Left kidney (tissue), 2 donors: ENCODE results near the gene VPS37B. TPM values are rescaled to one million over a fixed set of nuclear protein-coding genes. Genes with fewer than 3 reads are reported as not detected.
"Not testable (repeated sequence)": the region's sequence is repeated elsewhere in the genome, so short reads cannot be mapped to it uniquely, and the experiment has no call there.

Experiments used
- DNase-seq: peaks from one replicate; pipeline ENCODE4 v3.0.0-alpha.2; 2013
- polyA plus RNA-seq: library from polyadenylated mRNA; unstranded; fragments of 120-200 nt; gene quantifications from one replicate; pipeline ENCODE4 v1.2.1, GENCODE V29; 2013; ENCODE audit not compliant: insufficient read length

VPS37B gene
- polyA plus RNA-seq, 1 donor, result 23.3 TPM

GRCh38 chr12:122884091-122884826 is 11.7 kb downstream of the VPS37B start:
- no peak for DNase-seq

DNA sequence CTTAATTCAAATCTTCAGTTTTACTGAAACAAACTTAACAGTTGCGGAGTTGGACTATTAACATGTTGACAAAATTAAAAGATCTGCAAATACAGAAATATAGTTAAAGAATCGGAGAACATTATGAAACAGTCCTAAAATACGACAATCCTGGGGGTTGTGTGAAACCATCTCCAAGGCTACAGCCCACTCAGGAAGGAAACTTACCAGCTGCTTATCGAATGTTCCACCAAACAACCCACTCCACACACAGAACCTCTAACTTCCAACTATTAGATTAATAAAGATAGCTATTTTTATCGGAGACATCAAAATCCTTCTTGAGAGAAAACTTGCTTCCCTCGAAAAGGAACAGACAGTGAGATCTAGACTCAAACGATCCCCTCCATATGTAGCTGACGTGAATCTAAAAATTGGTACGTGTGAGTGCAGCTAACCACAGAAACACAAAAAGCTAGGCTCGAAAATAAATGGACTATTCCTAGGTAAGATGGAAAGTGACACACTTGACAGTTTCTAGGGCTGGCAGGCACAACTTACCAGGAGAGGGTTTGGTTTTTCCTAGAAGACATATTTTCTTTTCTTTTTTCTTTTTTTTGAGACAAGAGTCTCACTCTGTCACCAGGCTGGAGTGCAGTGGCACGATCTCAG is 12.9 kb downstream of the VPS37B start:
- DNase-seq, result no peak

DNA sequence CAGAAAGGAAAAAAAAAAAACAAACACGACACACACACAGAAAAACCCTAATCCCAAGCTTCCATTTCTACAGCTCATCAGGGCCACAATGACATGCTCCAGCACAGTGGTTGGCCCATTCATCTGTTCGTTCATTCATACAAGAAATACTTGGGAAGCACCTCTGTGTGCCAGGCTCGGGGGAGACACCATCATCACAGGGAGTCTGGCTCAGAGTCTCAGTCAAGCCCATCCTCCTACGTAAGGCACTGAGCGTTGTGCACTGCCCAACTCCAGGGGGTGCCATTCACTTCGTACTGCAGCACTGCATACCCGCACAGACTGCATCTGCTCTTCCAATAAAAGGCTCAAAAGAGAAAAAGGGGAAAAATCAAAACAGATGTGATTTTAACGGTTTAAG is 15.3 kb downstream of the VPS37B start:
- DNase-seq, result no peak

- no peak for DNase-seq
Observed at GRCh38 chr12:122880155-122880667, 15.7 kb downstream of the VPS37B start.

- no peak for DNase-seq
Observed at GRCh38 chr12:122878780-122879612, 16.9 kb downstream of the VPS37B start.

GRCh38 chr12:122876731-122877130 is 19.2 kb downstream of the VPS37B start:
- DNase-seq, result no peak

- not testable (repeated sequence) for DNase-seq
Observed at GRCh38 chr12:122876281-122876680, 19.6 kb downstream of the VPS37B start.

DNA sequence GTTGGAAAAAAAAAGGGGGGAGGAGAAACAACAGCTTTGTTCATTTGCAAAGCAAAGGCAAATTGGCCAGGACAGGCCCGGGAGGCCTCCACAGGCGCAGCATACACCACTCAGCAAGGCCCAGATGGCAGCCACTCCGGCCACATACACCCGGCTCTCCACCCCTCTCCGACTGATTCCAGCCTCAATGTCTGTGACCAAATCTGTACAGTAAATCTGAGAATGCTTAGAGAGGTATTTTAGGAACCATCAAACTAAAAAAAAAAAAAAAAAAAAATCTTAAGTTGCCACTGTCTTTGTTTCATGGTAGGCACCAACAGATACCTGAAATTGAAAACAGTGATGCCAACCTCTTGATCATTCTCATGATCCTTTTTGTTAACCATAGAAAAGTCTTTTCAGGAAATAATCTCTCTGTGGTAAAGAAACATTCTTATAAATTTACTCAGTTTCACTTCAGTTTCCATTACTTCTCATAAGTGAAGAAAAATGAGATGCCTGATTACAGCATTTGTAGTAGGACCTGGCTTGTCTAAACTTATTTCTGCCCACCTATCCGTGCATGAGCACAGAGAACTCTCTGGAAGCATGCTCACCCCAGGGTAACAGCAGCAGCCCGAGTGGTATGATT is 20.2 kb downstream of the VPS37B start:
- no peak for DNase-seq

DNA sequence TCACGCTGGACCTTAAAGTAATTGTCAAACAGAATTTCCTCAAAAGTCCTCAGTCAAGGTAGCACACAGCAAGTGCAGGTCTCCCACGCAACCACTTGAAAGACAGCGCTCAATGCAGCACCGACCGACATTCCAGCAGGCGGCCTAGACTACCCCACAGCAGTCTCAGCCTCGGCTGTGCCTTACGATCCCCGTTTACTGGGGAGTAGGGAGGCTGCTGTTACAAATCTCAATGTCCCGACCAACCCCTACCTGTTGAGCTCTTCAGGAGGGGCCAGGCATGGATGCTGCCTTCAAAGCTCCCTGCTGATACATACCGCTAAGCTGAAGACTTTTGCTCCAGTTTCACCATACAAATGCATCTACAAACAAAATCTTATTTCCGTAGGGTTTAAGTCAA is 21.8 kb downstream of the VPS37B start:
- no peak for DNase-seq

GRCh38 chr12:122873540-122873939 is 22.4 kb downstream of the VPS37B start:
- DNase-seq, result no peak

DNA sequence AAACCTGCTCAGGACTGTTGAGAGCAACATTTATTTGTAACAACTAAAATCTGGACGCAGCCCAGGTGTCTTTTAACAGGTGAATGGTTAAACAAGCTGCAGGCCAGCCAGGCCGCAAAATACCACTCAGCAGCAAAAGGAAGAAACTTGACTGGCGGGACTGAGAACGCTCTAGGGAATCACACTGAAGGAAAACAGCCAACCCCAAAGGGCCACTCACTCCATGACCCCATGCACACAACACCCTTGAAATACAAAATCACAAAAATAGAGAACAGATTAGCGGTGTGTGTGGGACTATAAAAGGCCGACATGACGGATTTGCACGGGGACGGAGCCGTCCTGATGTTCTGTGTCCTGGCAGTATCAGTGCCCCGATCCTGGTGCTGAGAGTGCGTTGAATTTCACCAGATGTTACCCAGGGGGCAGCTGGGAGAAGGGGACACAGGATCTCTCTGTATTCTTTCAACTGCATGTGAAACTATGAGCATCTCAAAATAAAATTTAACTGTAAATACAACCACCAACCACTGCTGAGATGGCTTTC is 23.0 kb downstream of the VPS37B start:
- no peak for DNase-seq

DNA sequence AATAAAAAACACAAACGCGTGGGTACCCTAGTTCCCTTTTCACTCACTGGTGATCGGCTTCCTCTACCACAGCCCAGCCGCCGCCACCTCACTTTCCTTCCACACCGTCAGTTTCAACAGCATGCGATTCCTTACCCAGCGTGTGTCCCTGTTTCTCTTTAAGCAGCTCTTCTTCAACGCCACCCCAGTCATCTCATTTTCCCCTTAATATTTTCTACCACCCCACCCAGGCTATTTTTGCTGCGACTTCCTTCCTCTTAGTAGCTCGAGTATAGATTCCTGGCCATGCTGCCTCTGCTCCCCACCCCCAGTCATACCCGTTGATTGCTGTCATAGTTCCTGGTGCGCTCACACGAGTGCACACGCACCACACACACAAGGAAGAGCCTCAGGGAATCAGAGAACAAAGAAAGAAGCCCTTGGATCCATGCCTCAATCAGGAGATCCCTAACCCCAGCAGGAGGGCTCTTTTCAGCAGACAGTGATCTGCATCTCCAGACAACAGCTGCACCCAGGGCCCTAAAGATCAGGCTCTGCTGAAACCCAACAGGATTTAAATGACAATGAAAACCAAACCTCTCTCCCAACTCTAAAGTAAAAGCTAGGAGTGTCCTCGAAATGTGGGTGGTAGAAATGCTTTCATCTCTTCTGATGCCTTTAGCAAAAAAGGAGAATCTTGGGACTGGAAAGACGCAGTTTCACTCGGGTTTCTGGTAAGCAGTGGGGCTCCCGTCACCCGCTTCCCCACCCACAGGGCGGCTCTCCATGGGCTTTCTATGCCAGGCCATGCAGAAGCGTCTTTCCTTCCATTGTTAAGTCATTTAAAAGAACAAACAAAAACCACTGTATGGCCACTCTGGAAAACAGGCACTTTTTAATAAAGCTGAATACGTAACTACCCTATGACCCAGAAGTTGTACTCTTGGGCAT is 23.8 kb downstream of the VPS37B start:
- no peak for DNase-seq

DNA sequence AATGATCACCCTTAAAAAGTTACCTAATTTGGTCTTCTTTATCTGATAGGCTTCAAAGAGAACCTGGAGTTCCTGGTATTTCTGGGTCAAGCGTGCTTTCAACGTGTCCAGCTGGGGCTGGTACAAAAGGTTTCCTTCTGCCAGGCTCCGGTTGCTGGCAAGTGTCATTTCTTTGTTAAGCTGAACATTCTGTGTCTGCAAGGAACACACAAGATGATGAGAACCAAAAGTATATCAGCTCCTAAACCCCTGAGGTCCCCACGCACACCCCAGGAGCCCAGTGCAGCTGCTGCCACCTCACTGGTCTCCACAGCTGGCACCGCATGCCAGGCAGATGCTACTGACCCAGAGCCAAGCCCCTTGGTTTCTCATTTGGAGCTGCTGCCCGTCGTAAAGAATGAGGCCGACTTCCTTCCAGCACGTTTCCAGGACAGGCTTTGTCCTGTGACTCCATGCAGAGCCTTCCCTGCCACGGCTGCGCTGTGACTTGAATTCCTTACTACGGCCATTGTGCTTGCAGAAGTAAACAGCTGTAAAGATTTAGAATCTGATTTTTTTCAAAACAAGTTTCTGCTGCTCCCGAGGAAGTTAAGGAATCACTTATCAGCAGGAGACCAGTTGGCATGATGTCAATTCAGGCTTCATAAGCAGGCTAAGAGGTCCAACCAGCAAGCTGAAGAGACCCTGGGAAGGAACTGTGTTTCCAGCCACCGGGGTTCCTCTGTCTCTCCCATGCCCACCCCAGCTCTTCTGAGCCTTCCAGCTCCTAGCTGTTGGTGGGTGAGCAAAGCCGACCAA is 24.9 kb downstream of the VPS37B start:
- no peak for DNase-seq

DNA sequence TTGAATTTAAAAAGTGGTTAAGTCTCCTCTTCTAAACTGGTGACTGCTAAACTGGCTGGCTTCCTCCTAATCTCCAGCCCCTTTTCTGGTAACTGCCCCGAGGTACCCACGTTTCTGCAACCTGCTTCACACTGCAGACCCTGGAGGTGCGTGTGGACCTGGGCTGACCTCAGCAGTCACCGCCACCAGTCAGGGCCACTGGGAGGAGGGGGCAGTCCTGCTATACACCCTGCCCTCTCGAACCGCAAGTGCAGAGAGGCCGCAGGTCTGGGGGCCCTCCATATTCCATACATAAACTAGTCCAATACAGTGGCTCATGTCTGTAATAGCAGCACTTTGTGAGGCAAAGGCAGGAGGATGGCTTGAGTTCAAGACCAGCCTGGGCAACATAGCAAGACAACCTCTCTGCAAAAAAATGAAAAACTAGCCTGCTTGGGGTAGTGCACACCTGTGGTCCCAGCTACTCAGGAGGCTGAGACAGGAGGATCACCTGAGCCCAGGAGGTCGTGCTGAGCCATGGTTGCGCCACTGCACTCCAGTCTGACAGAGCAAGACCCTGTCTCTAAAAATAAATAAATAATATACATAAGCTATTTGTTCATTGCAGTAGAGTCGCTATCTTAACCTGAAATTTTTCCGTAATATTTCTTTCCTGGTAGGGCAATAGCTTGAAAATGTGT is 25.6 kb downstream of the VPS37B start:
- no peak for DNase-seq

GRCh38 chr12:122869207-122869973 is 26.5 kb downstream of the VPS37B start:
- DNase-seq, result no peak

DNA sequence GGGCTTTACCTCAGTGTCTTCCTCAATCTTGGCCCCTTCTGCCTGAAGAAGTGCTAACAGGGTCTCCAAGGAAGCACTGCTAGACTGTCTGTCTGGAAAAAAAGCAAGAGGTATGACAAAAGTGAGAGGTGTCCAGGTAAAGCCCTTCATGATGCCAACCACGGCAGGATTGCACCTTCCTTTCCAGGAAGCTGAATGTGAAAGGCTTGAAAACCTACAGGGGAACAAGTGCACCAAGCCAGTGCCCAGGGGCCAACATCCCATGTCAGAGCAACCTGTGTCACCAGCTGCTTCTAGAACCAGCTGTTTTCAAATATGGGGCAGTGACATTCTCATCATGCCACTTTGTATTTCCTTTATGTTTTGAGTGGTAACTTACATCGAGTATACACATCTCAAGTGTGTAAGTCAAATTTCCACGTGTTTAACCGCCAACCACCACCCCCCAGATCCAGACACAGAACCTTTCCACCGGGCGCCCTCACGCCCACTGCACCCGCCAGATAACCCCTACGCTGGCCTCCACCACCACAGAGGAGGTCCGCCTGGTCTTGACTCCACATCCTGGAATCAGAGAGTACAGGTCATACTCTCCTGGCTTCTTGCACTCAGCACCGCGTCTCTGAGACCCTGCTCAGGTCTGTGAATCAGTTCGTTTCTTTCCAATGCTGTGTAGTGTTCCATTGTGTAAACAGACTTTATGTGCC is 27.3 kb downstream of the VPS37B start:
- DNase-seq, result no peak

GRCh38 chr12:122867691-122868461 is 28.0 kb downstream of the VPS37B start:
- no peak for DNase-seq
